ENCODE results near the gene POLR1B. TPM values are rescaled to one million over a fixed set of nuclear protein-coding genes. Genes with fewer than 3 reads are reported as not detected.

The POLR1B gene, protein sequence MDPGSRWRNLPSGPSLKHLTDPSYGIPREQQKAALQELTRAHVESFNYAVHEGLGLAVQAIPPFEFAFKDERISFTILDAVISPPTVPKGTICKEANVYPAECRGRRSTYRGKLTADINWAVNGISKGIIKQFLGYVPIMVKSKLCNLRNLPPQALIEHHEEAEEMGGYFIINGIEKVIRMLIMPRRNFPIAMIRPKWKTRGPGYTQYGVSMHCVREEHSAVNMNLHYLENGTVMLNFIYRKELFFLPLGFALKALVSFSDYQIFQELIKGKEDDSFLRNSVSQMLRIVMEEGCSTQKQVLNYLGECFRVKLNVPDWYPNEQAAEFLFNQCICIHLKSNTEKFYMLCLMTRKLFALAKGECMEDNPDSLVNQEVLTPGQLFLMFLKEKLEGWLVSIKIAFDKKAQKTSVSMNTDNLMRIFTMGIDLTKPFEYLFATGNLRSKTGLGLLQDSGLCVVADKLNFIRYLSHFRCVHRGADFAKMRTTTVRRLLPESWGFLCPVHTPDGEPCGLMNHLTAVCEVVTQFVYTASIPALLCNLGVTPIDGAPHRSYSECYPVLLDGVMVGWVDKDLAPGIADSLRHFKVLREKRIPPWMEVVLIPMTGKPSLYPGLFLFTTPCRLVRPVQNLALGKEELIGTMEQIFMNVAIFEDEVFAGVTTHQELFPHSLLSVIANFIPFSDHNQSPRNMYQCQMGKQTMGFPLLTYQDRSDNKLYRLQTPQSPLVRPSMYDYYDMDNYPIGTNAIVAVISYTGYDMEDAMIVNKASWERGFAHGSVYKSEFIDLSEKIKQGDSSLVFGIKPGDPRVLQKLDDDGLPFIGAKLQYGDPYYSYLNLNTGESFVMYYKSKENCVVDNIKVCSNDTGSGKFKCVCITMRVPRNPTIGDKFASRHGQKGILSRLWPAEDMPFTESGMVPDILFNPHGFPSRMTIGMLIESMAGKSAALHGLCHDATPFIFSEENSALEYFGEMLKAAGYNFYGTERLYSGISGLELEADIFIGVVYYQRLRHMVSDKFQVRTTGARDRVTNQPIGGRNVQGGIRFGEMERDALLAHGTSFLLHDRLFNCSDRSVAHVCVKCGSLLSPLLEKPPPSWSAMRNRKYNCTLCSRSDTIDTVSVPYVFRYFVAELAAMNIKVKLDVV
- 27.4 TPM for total RNA-seq

DNA sequence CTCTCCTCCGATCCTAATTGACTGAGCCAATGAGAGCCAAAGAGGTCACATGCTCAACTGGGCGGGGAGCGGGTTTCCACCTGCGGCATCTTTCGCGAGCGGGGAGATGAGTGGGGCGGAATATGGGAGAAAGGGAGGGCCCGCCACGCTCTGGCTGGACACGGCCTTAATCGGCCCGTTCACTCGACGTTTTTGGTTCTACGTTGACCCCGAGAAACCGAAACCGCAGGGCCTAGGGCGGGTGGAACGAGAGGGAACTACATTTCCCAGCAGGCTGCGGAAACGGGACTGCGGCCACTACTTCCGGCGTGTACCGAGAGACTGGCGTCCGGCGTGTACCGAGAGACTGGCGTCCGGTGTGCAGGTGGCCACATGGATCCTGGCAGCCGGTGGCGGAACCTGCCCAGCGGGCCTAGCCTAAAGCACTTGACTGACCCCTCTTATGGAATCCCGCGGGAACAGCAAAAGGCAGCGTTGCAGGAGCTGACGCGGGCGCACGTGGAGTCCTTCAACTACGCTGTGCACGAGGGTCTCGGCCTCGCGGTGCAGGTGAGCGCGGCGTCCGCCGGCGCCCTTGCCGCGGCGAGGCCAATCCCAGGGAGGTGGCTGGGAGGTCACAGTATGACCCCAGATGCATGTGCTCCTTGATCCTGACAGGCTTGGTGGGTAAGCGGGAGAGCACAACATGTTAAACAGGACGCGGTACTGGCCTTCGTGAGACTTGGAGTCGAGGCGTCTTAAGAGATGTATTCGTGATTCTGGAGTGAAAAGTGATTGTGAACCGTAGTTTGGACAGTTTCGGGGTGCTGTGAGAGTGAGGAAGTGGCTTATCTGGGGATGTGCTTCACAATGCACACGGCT lies at the start of gene POLR1B:
TSS of gene POLR1B (plus strand) at position 343 of the 861 bp plus-strand sequence. CDS start at position 373, 30 bp downstream.

DNA sequence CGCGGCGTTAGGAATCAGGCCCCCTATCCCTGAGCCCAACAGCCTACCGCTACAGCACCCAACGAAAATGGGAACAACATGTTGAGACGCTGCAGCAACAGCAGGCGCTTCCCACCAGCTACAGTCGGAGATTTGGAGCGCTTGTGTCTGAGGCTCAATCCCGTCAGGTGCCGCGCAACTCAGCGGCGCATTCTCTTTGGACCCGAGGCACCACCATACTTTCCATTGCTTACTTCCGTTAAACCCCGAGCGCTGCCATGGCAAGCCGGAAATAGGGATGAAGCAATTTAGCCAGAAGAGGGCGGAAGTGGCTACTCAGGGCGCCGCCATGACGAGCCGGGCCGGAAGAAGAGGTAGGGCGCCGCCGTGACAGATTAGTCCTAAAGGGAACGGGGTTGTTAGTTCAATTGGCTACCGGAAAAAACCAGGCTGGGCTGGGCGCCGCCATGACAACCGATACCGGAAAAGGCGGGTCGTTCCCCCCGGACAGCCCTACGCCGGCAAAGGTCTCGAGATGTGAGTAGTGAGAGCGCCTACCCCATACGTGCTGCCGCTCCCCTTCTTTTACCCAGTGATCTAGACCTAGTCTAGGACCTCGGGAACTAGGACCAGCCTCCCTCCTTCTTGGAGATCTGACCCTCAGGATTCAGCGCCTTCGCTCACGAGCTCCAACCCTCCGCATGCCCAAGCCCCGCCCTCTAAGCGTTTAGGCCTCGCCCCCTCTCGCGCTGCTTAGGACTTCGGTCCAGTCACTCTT lies 42.0 kb downstream of the POLR1B start, which contains the start of gene CHCHD5:
TSS of gene CHCHD5 (plus strand) at position 476 of the 757 bp plus-strand sequence. CDS start at position 515, 39 bp downstream.

Other genes starting within 250 kb of the POLR1B start
- gene RGPD8, start 108.8 kb upstream of the POLR1B start, total RNA-seq, result 37.1 TPM
- gene TTL, start 60.3 kb upstream of the POLR1B start, total RNA-seq, result 31.2 TPM
- gene CHCHD5, start 42.1 kb downstream of the POLR1B start, total RNA-seq, result 28.8 TPM
- gene SLC20A1, start 103.5 kb downstream of the POLR1B start, total RNA-seq, result 71.6 TPM
- 0.22 TPM for gene NT5DC4, start 178.6 kb downstream of the POLR1B start, total RNA-seq
- gene CKAP2L, start 222.1 kb downstream of the POLR1B start, total RNA-seq, result 8.0 TPM
- not detected for gene IL1A, start 242.0 kb downstream of the POLR1B start, total RNA-seq